Adrenal gland (tissue), 5 donors: ENCODE measurements around the gene UBE2L5.

Source experiments
- POLR2A ChIP-seq, 2 donors: fragments of 450-650 bp; IDR thresholded peaks; one replicate each; pipeline ENCODE4 v1.6.1; 2017; ENCODE audit warnings: antibody characterized with exemption in 2 of 2, mild to moderate bottlenecking in 2 of 2, moderate library complexity in 1 of 2
- TF ChIP-seq, protein P1 (sequence below), 6 experiments: fragments of 450-650 bp in 4 of 6; fragments of 200-600 bp in 2 of 6; sonication (generic) in 1 of 6; IDR thresholded peaks; 1 replicate in 5 of 6; 2 replicates in 1 of 6; pipeline versions ENCODE4 v1.5.1 to v1.8.0; 2016 to 2021; ENCODE audit warnings: antibody characterized with exemption in 6 of 6, mild to moderate bottlenecking in 2 of 6, moderate library complexity in 1 of 6
- donor health status: DM: no; HTN: no; CAD: no.

DNA sequence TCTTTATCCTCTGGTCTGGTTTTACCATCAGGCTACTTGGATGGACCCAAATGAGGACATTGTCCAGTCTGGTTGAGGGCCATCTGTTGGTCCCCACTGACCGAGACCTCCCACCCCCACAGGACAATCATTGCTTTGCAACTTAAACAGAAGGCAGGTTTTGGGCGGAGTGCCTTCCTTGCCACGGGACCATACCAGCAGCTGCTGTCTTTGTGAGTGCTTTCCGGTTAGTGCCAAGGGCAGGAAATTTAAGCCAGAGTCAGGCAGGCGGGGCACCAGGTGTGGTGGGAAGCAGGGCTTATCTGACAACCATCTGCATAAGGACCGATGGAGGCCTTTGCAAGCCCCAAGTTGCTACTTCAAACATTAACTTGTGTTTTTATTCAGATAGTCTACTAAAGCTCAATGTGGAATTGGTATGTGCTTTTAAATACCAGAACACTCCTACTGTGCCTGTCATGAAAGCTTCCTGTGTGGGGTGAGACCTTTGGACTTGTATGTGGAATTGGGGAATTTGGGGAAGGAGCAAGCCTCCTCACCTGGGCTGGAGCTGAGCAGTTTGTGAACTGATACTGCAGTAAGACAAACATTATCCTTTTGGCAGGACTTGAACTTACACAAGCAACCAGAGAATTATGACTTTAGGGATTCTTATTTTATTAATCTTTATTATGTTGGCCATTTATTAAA lies 39.3 kb upstream of the UBE2L5 start:
- TF ChIP-seq, protein P1, sequence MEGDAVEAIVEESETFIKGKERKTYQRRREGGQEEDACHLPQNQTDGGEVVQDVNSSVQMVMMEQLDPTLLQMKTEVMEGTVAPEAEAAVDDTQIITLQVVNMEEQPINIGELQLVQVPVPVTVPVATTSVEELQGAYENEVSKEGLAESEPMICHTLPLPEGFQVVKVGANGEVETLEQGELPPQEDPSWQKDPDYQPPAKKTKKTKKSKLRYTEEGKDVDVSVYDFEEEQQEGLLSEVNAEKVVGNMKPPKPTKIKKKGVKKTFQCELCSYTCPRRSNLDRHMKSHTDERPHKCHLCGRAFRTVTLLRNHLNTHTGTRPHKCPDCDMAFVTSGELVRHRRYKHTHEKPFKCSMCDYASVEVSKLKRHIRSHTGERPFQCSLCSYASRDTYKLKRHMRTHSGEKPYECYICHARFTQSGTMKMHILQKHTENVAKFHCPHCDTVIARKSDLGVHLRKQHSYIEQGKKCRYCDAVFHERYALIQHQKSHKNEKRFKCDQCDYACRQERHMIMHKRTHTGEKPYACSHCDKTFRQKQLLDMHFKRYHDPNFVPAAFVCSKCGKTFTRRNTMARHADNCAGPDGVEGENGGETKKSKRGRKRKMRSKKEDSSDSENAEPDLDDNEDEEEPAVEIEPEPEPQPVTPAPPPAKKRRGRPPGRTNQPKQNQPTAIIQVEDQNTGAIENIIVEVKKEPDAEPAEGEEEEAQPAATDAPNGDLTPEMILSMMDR (IDR thresholded peaks at IDR 0.05) = no peak
- TF ChIP-seq POLR2A (IDR thresholded peaks at IDR 0.05) = no peak
